Forelimb muscle (tissue), 1 donor: ENCODE data around the gene DBNDD1. TPM values are rescaled to one million over a fixed set of nuclear protein-coding genes. Genes with fewer than 3 reads are reported as not detected.
"Not testable (repeated sequence)": the region's sequence is repeated elsewhere in the genome, so short reads cannot be mapped to it uniquely, and the experiment has no call there.

Experiments
- DNase-seq: peaks from one replicate; pipeline ENCODE4 v3.0.0-alpha.2; 2013; ENCODE audit warnings: low read depth
- polyA plus RNA-seq: library from polyadenylated mRNA; unstranded; fragments of 120-200 nt; gene quantifications from one replicate; pipeline ENCODE4 v1.2.1, GENCODE V29; 2013; ENCODE audit not compliant: insufficient read length

The DBNDD1 gene
- polyA plus RNA-seq, 1 donor = 9.2 TPM

GRCh38 chr16:89990799-89991198 is 28.5 kb downstream of the DBNDD1 start:
- no peak for DNase-seq

- DNase-seq = no peak
Measured at GRCh38 chr16:89988951-89989350, 30.3 kb downstream of the DBNDD1 start.

GRCh38 chr16:89987169-89987568 is 32.1 kb downstream of the DBNDD1 start:
- DNase-seq = no peak

GRCh38 chr16:89986600-89986999 is 32.7 kb downstream of the DBNDD1 start:
- no peak for DNase-seq

- no peak for DNase-seq
Measured at GRCh38 chr16:89985219-89985618, 34.0 kb downstream of the DBNDD1 start.

GRCh38 chr16:89984216-89984615 is 35.0 kb downstream of the DBNDD1 start:
- DNase-seq = no peak

- DNase-seq = no peak
Measured at GRCh38 chr16:89983536-89983935, 35.7 kb downstream of the DBNDD1 start.

GRCh38 chr16:89982318-89982717 is 36.9 kb downstream of the DBNDD1 start:
- no peak for DNase-seq

GRCh38 chr16:89981414-89981813 is 37.8 kb downstream of the DBNDD1 start:
- DNase-seq = no peak

- DNase-seq = no peak
Measured at GRCh38 chr16:89974870-89975269, 44.4 kb downstream of the DBNDD1 start.

GRCh38 chr16:89973654-89974335 is 45.5 kb downstream of the DBNDD1 start:
- DNase-seq = no peak

GRCh38 chr16:89973235-89973634 is 46.0 kb downstream of the DBNDD1 start:
- DNase-seq = no peak

- DNase-seq = peak; percentile 82
Measured at GRCh38 chr16:89972244-89973234, 46.7 kb downstream of the DBNDD1 start.

GRCh38 chr16:89971495-89972243 is 47.6 kb downstream of the DBNDD1 start:
- DNase-seq = no peak

GRCh38 chr16:89969741-89970410 is 49.4 kb downstream of the DBNDD1 start:
- no peak for DNase-seq

- DNase-seq = not testable (repeated sequence)
Measured at GRCh38 chr16:89968074-89968473, 51.2 kb downstream of the DBNDD1 start.

- not testable (repeated sequence) for DNase-seq
Measured at GRCh38 chr16:89967436-89967835, 51.8 kb downstream of the DBNDD1 start.

- no peak for DNase-seq
Measured at GRCh38 chr16:89966756-89967155, 52.5 kb downstream of the DBNDD1 start.

- no peak for DNase-seq
Measured at GRCh38 chr16:89965447-89966225, 53.6 kb downstream of the DBNDD1 start.

- no peak for DNase-seq
Measured at GRCh38 chr16:89964201-89964600, 55.1 kb downstream of the DBNDD1 start.
